ENCODE data around the gene GXYLT1.
A peak's percentile ranks its signal among the peaks of the same experiment; 100 is the strongest.

The GXYLT1 gene

DNA sequence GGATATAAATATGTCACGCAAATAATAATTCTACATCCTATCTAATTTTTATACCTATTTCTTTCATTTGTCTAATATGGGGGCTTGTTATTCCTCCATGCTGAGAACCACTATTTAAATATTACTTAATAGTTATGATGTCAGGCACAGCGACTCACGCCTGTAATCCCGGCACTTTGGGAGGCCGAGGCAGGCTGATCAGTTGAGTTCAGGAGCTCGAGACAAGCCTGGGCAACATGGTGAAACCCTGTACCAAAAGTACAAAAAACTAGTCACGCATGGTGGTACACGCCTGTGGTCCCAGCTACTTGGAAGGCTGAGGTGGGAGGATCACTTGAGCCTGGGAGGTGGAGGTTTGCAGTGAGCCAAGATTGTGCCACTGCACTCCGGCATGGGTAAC is 45.2 kb downstream of the GXYLT1 start:
- TF ChIP-seq, protein P1, sequence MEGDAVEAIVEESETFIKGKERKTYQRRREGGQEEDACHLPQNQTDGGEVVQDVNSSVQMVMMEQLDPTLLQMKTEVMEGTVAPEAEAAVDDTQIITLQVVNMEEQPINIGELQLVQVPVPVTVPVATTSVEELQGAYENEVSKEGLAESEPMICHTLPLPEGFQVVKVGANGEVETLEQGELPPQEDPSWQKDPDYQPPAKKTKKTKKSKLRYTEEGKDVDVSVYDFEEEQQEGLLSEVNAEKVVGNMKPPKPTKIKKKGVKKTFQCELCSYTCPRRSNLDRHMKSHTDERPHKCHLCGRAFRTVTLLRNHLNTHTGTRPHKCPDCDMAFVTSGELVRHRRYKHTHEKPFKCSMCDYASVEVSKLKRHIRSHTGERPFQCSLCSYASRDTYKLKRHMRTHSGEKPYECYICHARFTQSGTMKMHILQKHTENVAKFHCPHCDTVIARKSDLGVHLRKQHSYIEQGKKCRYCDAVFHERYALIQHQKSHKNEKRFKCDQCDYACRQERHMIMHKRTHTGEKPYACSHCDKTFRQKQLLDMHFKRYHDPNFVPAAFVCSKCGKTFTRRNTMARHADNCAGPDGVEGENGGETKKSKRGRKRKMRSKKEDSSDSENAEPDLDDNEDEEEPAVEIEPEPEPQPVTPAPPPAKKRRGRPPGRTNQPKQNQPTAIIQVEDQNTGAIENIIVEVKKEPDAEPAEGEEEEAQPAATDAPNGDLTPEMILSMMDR (IDR thresholded peaks at IDR 0.05; ENCODE audit: insufficient read depth, low read length): no peak
- TF ChIP-seq REST (IDR thresholded peaks at IDR 0.05; ENCODE audit: insufficient replicate concordance, low read depth) (no peak), POLR2AphosphoS5 (IDR thresholded peaks at IDR 0.05; ENCODE audit: low read depth) (no peak), GABPA (IDR thresholded peaks at IDR 0.05; ENCODE audit: low read depth) (no peak), SPI1 (IDR thresholded peaks at IDR 0.05; ENCODE audit: borderline replicate concordance, low read depth) (no peak)
- H3K4me3 ChIP-seq (replicated peaks; ENCODE audit: insufficient read depth, low read length): no peak overlapping the region
- no peak overlapping the region for H3K27ac ChIP-seq (replicated peaks)
- no peak for DNase-seq (ENCODE audit: low read depth in 1 of 2, low spot score in 1 of 2)
- no peaks in the 10 kb centered on the region for H3K27me3 ChIP-seq (ENCODE audit: insufficient read depth, poor library complexity, severe bottlenecking)

DNA sequence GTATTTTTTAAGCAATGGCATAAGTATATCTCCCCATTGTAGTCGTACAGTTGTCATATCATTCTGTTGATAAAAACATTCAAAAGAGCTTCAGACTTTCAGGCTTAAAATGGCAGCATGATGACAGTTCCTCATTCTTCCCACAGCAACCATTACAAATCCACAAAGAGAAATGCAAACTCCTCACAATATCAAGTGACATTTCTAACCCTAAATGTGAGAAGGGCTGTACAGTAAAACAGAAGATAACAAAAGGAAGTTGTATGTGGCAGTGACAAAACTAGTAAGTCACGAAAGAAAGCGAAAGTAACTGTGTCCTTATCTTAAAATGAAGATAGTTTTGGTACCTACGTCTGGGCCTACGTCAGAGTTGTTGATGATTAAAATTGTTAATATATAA is 46.7 kb downstream of the GXYLT1 start:
- TF ChIP-seq SPI1 (IDR thresholded peaks at IDR 0.05; ENCODE audit: borderline replicate concordance, low read depth): peak; percentile 78
- no peak for TF ChIP-seq REST (IDR thresholded peaks at IDR 0.05; ENCODE audit: insufficient replicate concordance, low read depth)
- Histone ChIP-seq H3K27ac (replicated peaks) (no peak overlapping the region; the same call in 1 of the 2 replicates), H3K4me3 (replicated peaks; ENCODE audit: insufficient read depth, low read length) (no peak overlapping the region), H3K27me3 (ENCODE audit: insufficient read depth, poor library complexity, severe bottlenecking) (no peaks in the 10 kb centered on the region)
- peak in 1 of 2 experiments; percentile 14 for DNase-seq (ENCODE audit: low read depth in 1 of 2, low spot score in 1 of 2)

- Histone ChIP-seq H3K27ac (replicated peaks) (no peak overlapping the region), H3K4me3 (replicated peaks; ENCODE audit: insufficient read depth, low read length) (no peak overlapping the region), H3K27me3 (ENCODE audit: insufficient read depth, poor library complexity, severe bottlenecking) (no peaks in the 10 kb centered on the region)
- TF ChIP-seq, protein P1 (IDR thresholded peaks at IDR 0.05; ENCODE audit: insufficient read depth, low read length): no peak
- TF ChIP-seq REST (IDR thresholded peaks at IDR 0.05; ENCODE audit: insufficient replicate concordance, low read depth) (no peak), SPI1 (IDR thresholded peaks at IDR 0.05; ENCODE audit: borderline replicate concordance, low read depth) (no peak), GABPA (IDR thresholded peaks at IDR 0.05; ENCODE audit: low read depth) (no peak), POLR2AphosphoS5 (IDR thresholded peaks at IDR 0.05; ENCODE audit: low read depth) (no peak)
- no peak for DNase-seq (ENCODE audit: low read depth in 1 of 2, low spot score in 1 of 2)
Measured at GRCh38 chr12:42094277-42094676, 50.4 kb downstream of the GXYLT1 start.

DNA sequence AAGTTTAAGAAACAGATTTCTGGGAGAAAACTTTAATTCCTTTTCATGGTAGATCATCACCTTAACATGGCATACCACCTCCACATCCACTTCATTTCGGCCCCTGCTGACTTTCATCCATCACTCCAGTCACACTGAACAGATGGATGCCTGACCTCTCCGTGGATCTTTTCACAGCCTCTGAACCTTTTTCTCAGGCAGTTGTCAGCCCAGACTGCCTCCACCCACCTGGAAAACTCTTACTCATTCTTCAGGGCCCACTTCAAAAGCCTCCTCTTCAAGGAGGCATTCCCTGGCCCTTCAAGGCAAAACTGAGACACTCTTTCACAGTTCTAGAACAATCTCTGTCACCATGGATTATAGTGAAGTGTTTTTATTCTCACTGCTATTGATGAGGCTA is 52.9 kb downstream of the GXYLT1 start:
- TF ChIP-seq, protein P1 (IDR thresholded peaks at IDR 0.05; ENCODE audit: insufficient read depth, low read length): no peak
- TF ChIP-seq GABPA (IDR thresholded peaks at IDR 0.05; ENCODE audit: low read depth): no peak
- TF ChIP-seq POLR2AphosphoS5 (IDR thresholded peaks at IDR 0.05; ENCODE audit: low read depth): no peak
- TF ChIP-seq REST (IDR thresholded peaks at IDR 0.05; ENCODE audit: insufficient replicate concordance, low read depth): no peak
- no peak for TF ChIP-seq SPI1 (IDR thresholded peaks at IDR 0.05; ENCODE audit: borderline replicate concordance, low read depth)
- DNase-seq (ENCODE audit: low read depth in 1 of 2, low spot score in 1 of 2): no peak
- Histone ChIP-seq H3K27ac (replicated peaks) (no peak overlapping the region), H3K27me3 (ENCODE audit: insufficient read depth, poor library complexity, severe bottlenecking) (no peaks in the 10 kb centered on the region), H3K4me3 (replicated peaks; ENCODE audit: insufficient read depth, low read length) (no peak overlapping the region)
